B cell (primary cell): ENCODE data around the gene TMEM79. TPM values are rescaled to one million over a fixed set of nuclear protein-coding genes. Genes with fewer than 3 reads are reported as not detected.

Experiments
- ATAC-seq: fragments of 200-7000 bp; cut with Tn5 transposase; one replicate; pipeline ENCODE4 v1.10.0; 2021; ENCODE audit warnings: low read depth, mild to moderate bottlenecking, moderate number of reproducible peaks, moderate library complexity
- CTCF ChIA-PET: fragments of 350-600 bp; sonication (Branson Sonifier 250); formaldehyde crosslinking; loops from one replicate; lab custom pipeline; 2021; ENCODE audit warnings: antibody characterized with exemption, inconsistent platforms; lab: Charles Lee
- POLR2A ChIA-PET: fragments of 350-600 bp; sonication (Branson Sonifier 250); formaldehyde crosslinking; loops from one replicate; lab custom pipeline; 2021; ENCODE audit warnings: antibody characterized with exemption; lab: Charles Lee
- DNase-seq: peaks from one replicate; pipeline ENCODE4 v3.0.0; 2013
- H2AFZ ChIP-seq: 2 replicates; pipeline ENCODE4 v1.6.1; 2012; ENCODE audit warnings: mild to moderate bottlenecking, low read depth, low read length; ENCODE audit not compliant: insufficient read depth, poor library complexity, severe bottlenecking
- H3K27ac ChIP-seq, 2 donors: 1 replicate in 1 of 2; 2 replicates in 1 of 2; pipeline ENCODE4 v1.5.1; 2012 to 2013; ENCODE audit warnings: low read length in 2 of 2, mild to moderate bottlenecking in 2 of 2, moderate library complexity in 1 of 2
- H3K27me3 ChIP-seq, 4 experiments: fragments of 200-600 bp in 1 of 4; sonication (generic) in 1 of 4; replicated peaks in 1 of 4; 1 replicate in 2 of 4; 2 replicates in 2 of 4; pipeline versions ENCODE4 v1.6.1 to v1.7.0; 2013 to 2016; ENCODE audit warnings: low read length in 3 of 4, mild to moderate bottlenecking in 2 of 4, mixed read lengths in 1 of 4, moderate library complexity in 1 of 4; ENCODE audit not compliant: insufficient read depth in 4 of 4, control insufficient read depth in 3 of 4; ENCODE audit errors: control extremely low read depth in 1 of 4
- H3K36me3 ChIP-seq, 2 experiments: replicated peaks in 1 of 2; 1 replicate in 1 of 2; 2 replicates in 1 of 2; pipeline versions ENCODE4 v1.6.1 to v1.7.1; 2013; ENCODE audit warnings: low read length in 1 of 2; ENCODE audit not compliant: insufficient read depth in 2 of 2, control insufficient read depth in 1 of 2; ENCODE audit errors: control extremely low read depth in 1 of 2, extremely low read depth in 1 of 2
- H3K4me1 ChIP-seq, 2 donors: fragments of 200-600 bp in 1 of 2; sonication (generic) in 1 of 2; 1 replicate in 1 of 2; 2 replicates in 1 of 2; pipeline versions ENCODE4 v1.5.1 to v1.6.1; 2013 to 2017; ENCODE audit warnings: low read length in 2 of 2; ENCODE audit not compliant: control insufficient read depth in 2 of 2, insufficient read depth in 2 of 2
- H3K4me2 ChIP-seq: replicated peaks from 2 replicates; pipeline ENCODE3; 2012; ENCODE audit warnings: mild to moderate bottlenecking, low read depth, low read length; ENCODE audit not compliant: poor library complexity, severe bottlenecking
- H3K4me3 ChIP-seq, 5 experiments: fragments of 200-600 bp in 1 of 5; sonication (generic) in 1 of 5; 1 replicate in 3 of 5; 2 replicates in 2 of 5; pipeline versions ENCODE4 v1.5.1 to v1.7.0; 2011 to 2016; ENCODE audit warnings: low read length in 4 of 5, mild to moderate bottlenecking in 4 of 5, low read depth in 2 of 5, control low read depth in 1 of 5, moderate library complexity in 1 of 5; ENCODE audit not compliant: insufficient read depth in 1 of 5; ENCODE audit errors: control extremely low read depth in 1 of 5, extremely low read depth in 1 of 5
- H3K79me2 ChIP-seq: fragments of 200-600 bp; sonication (generic); one replicate; pipeline ENCODE4 v1.6.0; 2016; ENCODE audit warnings: low read length; ENCODE audit not compliant: control insufficient read depth, insufficient read depth
- H3K9ac ChIP-seq: fragments of 200-600 bp; sonication (generic); 2 replicates; pipeline ENCODE4 v1.6.1; 2017; ENCODE audit warnings: mild to moderate bottlenecking, low read length, moderate library complexity
- H3K9me3 ChIP-seq, 3 donors: one replicate each; pipeline versions ENCODE4 v1.6.1 to v1.7.1; 2013; ENCODE audit warnings: low read length in 2 of 3; ENCODE audit not compliant: control insufficient read depth in 2 of 3, insufficient read depth in 1 of 3; ENCODE audit errors: control extremely low read depth in 1 of 3
- H4K20me1 ChIP-seq: 2 replicates; pipeline ENCODE4 v1.6.0; 2012; ENCODE audit warnings: mild to moderate bottlenecking, low read length; ENCODE audit not compliant: insufficient read depth, control insufficient read depth, poor library complexity, severe bottlenecking
- H3K27ac Mint-ChIP-seq: one replicate; pipeline ENCODE4 v1.8.0; 2021; ENCODE audit warnings: mixed read lengths
- H3K27me3 Mint-ChIP-seq: one replicate; pipeline ENCODE4 v1.8.0; 2021; ENCODE audit warnings: mixed read lengths
- H3K4me1 Mint-ChIP-seq: one replicate; pipeline ENCODE4 v1.8.0; 2021; ENCODE audit warnings: mixed read lengths
- H3K4me3 Mint-ChIP-seq: one replicate; pipeline ENCODE4 v1.8.0; 2021; ENCODE audit warnings: mixed read lengths
- H3K9me3 Mint-ChIP-seq: one replicate; pipeline ENCODE4 v1.8.0; 2022; ENCODE audit warnings: mixed read lengths; ENCODE audit not compliant: insufficient read depth
- EZH2 ChIP-seq: IDR thresholded peaks from 2 replicates; pipeline ENCODE4 v1.6.1; 2012; ENCODE audit warnings: borderline replicate concordance, low read depth, mild to moderate bottlenecking, moderate library complexity, low read length; ENCODE audit not compliant: insufficient read depth, poor library complexity, severe bottlenecking
- WGBS: methylation state at CpG from one replicate; pipeline ENCODE4 v1.1.5; 2013; ENCODE audit warnings: missing lambda C conversion rate; ENCODE audit not compliant: insufficient coverage; 5-methylcytosine and 5-hydroxymethylcytosine counted together
- intact Hi-C: fragments of 100-400 bp; cut with micrococcal nuclease; formaldehyde crosslinking; loops from one replicate; pipeline ENCODE4 v1.10.0; 2022
- polyA plus RNA-seq: library from polyadenylated mRNA; depleted of rRNA; stranded (reverse); fragments of >200 nt; gene quantifications from 2 replicates; pipeline ENCODE4 v1.2.3, GENCODE V29; 2012
- total RNA-seq, 2 donors: library from RNA; stranded (reverse); fragments of 120-200 nt in 1 of 2; gene quantifications; 1 replicate in 1 of 2; 2 replicates in 1 of 2; pipeline versions ENCODE4 v1.2.3 to v1.2.4, GENCODE V29; 2013 to 2022
- TF ChIP-seq, protein P1 (sequence below): fragments of 200-600 bp; IDR thresholded peaks from one replicate; pipeline ENCODE4 v1.8.0; 2022; ENCODE audit warnings: antibody characterized with exemption, mild to moderate bottlenecking

TMEM79 gene
- total and polyA plus RNA-seq, 2 donors (not counting 1 experiment from before 2014, with no cell fraction given) = 11.5 to 19.1 TPM

GRCh38 chr1:156268336-156268735, 15.8 kb upstream of the TMEM79 start:
- Histone ChIP-seq H3K36me3 (peaks cover 32 to 78% of the 10 kb centered on the region in 2 experiments), H3K9ac (no peak overlapping the region), H3K9me3 (no peaks in the 10 kb centered on the region), H4K20me1 (no peaks in the 10 kb centered on the region), H3K27ac (no peak overlapping the region), H3K4me1 (no peaks in the 10 kb centered on the region), H3K79me2 (no peaks in the 10 kb centered on the region), H3K4me3 (no peak overlapping the region), H2AFZ (no peak overlapping the region), H3K4me2 (no peak overlapping the region), H3K27me3 (no peaks in the 10 kb centered on the region)
- no peak overlapping the region for H3K4me3 Mint-ChIP-seq
- no CpG with 5 or more reads among the region's 4 CpGs for WGBS
- H3K27ac Mint-ChIP-seq = no peak overlapping the region
- DNase-seq = no peak
- TF ChIP-seq, protein P1, sequence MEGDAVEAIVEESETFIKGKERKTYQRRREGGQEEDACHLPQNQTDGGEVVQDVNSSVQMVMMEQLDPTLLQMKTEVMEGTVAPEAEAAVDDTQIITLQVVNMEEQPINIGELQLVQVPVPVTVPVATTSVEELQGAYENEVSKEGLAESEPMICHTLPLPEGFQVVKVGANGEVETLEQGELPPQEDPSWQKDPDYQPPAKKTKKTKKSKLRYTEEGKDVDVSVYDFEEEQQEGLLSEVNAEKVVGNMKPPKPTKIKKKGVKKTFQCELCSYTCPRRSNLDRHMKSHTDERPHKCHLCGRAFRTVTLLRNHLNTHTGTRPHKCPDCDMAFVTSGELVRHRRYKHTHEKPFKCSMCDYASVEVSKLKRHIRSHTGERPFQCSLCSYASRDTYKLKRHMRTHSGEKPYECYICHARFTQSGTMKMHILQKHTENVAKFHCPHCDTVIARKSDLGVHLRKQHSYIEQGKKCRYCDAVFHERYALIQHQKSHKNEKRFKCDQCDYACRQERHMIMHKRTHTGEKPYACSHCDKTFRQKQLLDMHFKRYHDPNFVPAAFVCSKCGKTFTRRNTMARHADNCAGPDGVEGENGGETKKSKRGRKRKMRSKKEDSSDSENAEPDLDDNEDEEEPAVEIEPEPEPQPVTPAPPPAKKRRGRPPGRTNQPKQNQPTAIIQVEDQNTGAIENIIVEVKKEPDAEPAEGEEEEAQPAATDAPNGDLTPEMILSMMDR = no peak
- TF ChIP-seq EZH2 = no peak
- H3K4me1 Mint-ChIP-seq = no peaks in the 10 kb centered on the region
- H3K9me3 Mint-ChIP-seq = no peaks in the 10 kb centered on the region
- POLR2A ChIA-PET = no interaction called here
- CTCF ChIA-PET = no interaction called here
- intact Hi-C loops = no loop called here
- no peaks in the 10 kb centered on the region for H3K27me3 Mint-ChIP-seq
- no peak for ATAC-seq

- intact Hi-C loops = no loop called here
- H3K4me2 ChIP-seq = no peak overlapping the region
- WGBS = 100% methylated on average over 2 of the region's 3 CpGs
- H3K79me2 ChIP-seq = no peaks in the 10 kb centered on the region
- DNase-seq = no peak
- Mint-ChIP-seq H3K9me3 (no peaks in the 10 kb centered on the region), H3K4me3 (no peak overlapping the region), H3K27ac (no peak overlapping the region), H3K4me1 (no peaks in the 10 kb centered on the region), H3K27me3 (no peaks in the 10 kb centered on the region)
- no peak overlapping the region for H3K4me3 ChIP-seq
- H3K27me3 ChIP-seq = no peaks in the 10 kb centered on the region
- peaks cover 9% of the 10 kb centered on the region for H4K20me1 ChIP-seq
- H3K9me3 ChIP-seq = no peaks in the 10 kb centered on the region
- H3K36me3 ChIP-seq = peaks cover 30 to 85% of the 10 kb centered on the region in 2 experiments
- no peak overlapping the region for H3K9ac ChIP-seq
- H3K4me1 ChIP-seq = no peaks in the 10 kb centered on the region
- no peak overlapping the region for H2AFZ ChIP-seq
- CTCF ChIA-PET = interaction anchor here (1.4 kb wide), 2 partner anchors 10 to 12 kb away, joined by 3 to 5 read pairs; partner anchors contain the start of gene SMG5
- POLR2A ChIA-PET = no interaction called here
- TF ChIP-seq, protein P1 = no peak
- no peak for TF ChIP-seq EZH2
- no peak overlapping the region for H3K27ac ChIP-seq
- no peak for ATAC-seq
Observed at GRCh38 chr1:156270314-156270713, 13.8 kb upstream of the TMEM79 start.
